HG03097 (cell line): ENCODE measurements around the gene WNT6.
"Not testable (repeated sequence)": the region's sequence is repeated elsewhere in the genome, so short reads cannot be mapped to it uniquely, and the experiment has no call there.

Experiments
- ATAC-seq: cut with Tn5 transposase; IDR thresholded peaks from one replicate; pipeline ENCODE4 v1.9.1; 2021; ENCODE audit not compliant: unreplicated experiment, low FRiP score

WNT6 gene

GRCh38 chr2:218829868-218830451, 29.6 kb upstream of the WNT6 start:
- ATAC-seq: no peak

GRCh38 chr2:218830526-218831306, 28.9 kb upstream of the WNT6 start:
- ATAC-seq: no peak

GRCh38 chr2:218831378-218831990, 28.1 kb upstream of the WNT6 start, which contains the start of gene PRKAG3:
Gene PRKAG3 (minus strand): TSS chr2:218831803.
- no peak for ATAC-seq

- no peak for ATAC-seq
These were observed 27.5 kb upstream of the WNT6 start for GRCh38 chr2:218832081-218832480.

GRCh38 chr2:218832520-218832919, 27.1 kb upstream of the WNT6 start:
- ATAC-seq: no peak

GRCh38 chr2:218833023-218833609, 26.5 kb upstream of the WNT6 start:
- no peak for ATAC-seq

GRCh38 chr2:218834685-218835084, 24.9 kb upstream of the WNT6 start:
- no peak for ATAC-seq

GRCh38 chr2:218837495-218837894, 22.1 kb upstream of the WNT6 start:
- ATAC-seq: no peak

GRCh38 chr2:218839430-218839829, 20.2 kb upstream of the WNT6 start:
- no peak for ATAC-seq

GRCh38 chr2:218839888-218840287, 19.7 kb upstream of the WNT6 start:
- no peak for ATAC-seq

GRCh38 chr2:218844334-218844733, 15.3 kb upstream of the WNT6 start:
- not testable (repeated sequence) for ATAC-seq

GRCh38 chr2:218846963-218847362, 12.6 kb upstream of the WNT6 start:
- ATAC-seq: not testable (repeated sequence)

- ATAC-seq: no peak
These were observed 9.9 kb upstream of the WNT6 start for GRCh38 chr2:218849721-218850120.

- ATAC-seq: no peak
These were observed 8.8 kb upstream of the WNT6 start for GRCh38 chr2:218850796-218851195.

GRCh38 chr2:218851286-218851685, 8.3 kb upstream of the WNT6 start:
- ATAC-seq: no peak

GRCh38 chr2:218852911-218853667, 6.5 kb upstream of the WNT6 start:
- ATAC-seq: no peak

- no peak for ATAC-seq
These were observed 5.8 kb upstream of the WNT6 start for GRCh38 chr2:218853766-218854165.

- ATAC-seq: no peak
These were observed 4.7 kb upstream of the WNT6 start for GRCh38 chr2:218854860-218855259.

GRCh38 chr2:218855305-218856166, 4.1 kb upstream of the WNT6 start:
- no peak for ATAC-seq
